Measurements from ENCODE around the gene OPHN1.

DNA sequence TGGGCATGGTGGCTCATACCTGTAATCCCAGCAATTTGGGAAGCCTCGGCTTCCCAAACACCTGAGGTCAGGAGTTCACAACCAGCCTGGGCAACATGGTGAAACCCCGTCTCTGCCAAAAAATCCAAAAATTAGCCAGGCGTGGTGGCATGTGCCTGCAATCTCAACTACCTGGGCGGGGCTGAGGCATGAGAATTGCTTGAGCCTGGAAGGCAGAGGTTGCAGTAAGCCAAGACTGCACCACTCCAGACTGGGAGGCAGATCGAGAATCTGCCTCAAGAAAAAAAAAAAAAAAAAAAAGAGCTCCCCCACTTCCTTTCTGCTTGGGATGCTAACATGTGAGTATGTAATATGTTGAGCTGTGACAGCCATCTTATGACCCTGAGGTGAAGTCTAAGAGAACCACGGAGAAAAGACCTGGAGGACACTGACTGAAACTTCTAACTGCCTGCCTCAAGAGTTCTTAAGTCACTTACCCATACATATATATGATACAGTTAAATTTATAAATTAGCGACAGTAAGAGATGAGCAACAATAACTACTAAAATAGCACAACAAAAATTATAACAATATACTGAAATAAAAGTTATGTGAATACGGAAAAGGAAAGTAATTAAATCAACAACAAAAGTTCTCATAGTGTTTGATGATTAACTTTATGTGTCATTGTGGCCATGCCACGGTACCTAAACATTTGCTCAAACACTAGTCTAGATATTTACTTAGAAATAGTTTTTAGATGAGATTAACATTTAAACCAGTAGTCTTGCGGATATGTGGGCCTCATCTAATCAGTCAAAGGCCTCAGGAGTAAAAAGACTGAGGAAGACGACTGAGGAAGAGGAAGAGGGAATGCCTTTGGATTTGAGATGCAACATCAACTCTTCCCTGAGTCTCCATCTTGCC, 178.3 kb downstream of the OPHN1 start:
- TF ChIP-seq EZH2 (IDR thresholded peaks at IDR 0.05; ENCODE audit: borderline replicate concordance, insufficient read depth, low read length, poor library complexity, severe bottlenecking) (no peak), RAD21 (conservative IDR thresholded peaks at IDR 0.05) (no peak), TAF1 (IDR thresholded peaks at IDR 0.05; ENCODE audit: low read depth) (no peak), REST (IDR thresholded peaks at IDR 0.05; ENCODE audit: borderline replicate concordance) (no peak), POLR2AphosphoS5 (IDR thresholded peaks at IDR 0.05) (no peak), SMC3 (conservative IDR thresholded peaks at IDR 0.05; ENCODE audit: poor library complexity) (no peak), MXI1 (conservative IDR thresholded peaks at IDR 0.05; ENCODE audit: poor library complexity, severe bottlenecking) (no peak)
- TF ChIP-seq, protein P1, sequence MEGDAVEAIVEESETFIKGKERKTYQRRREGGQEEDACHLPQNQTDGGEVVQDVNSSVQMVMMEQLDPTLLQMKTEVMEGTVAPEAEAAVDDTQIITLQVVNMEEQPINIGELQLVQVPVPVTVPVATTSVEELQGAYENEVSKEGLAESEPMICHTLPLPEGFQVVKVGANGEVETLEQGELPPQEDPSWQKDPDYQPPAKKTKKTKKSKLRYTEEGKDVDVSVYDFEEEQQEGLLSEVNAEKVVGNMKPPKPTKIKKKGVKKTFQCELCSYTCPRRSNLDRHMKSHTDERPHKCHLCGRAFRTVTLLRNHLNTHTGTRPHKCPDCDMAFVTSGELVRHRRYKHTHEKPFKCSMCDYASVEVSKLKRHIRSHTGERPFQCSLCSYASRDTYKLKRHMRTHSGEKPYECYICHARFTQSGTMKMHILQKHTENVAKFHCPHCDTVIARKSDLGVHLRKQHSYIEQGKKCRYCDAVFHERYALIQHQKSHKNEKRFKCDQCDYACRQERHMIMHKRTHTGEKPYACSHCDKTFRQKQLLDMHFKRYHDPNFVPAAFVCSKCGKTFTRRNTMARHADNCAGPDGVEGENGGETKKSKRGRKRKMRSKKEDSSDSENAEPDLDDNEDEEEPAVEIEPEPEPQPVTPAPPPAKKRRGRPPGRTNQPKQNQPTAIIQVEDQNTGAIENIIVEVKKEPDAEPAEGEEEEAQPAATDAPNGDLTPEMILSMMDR (IDR thresholded peaks at IDR 0.05; ENCODE audit: poor library complexity, severe bottlenecking), result no peak
